HG02642 (cell line): ENCODE results near the gene CCDC30.

Source experiments
- ATAC-seq: cut with Tn5 transposase; IDR thresholded peaks from one replicate; pipeline ENCODE4 v1.9.1; 2021; ENCODE audit warnings: mild to moderate bottlenecking; ENCODE audit not compliant: unreplicated experiment, poor library complexity

The CCDC30 gene

GRCh38 chr1:42462828-42463763 is at the start of gene CCDC30:
TSS of gene CCDC30 (plus strand) at chr1:42463286. CDS start at chr1:42480552, 17,266 bp downstream.
- ATAC-seq: peak; percentile 100

GRCh38 chr1:42414551-42415496 is 48.3 kb upstream of the CCDC30 start:
- no peak for ATAC-seq

- no peak for ATAC-seq
These were observed 45.9 kb upstream of the CCDC30 start for GRCh38 chr1:42417166-42417565.

GRCh38 chr1:42418516-42418915 is 44.6 kb upstream of the CCDC30 start:
- ATAC-seq: no peak

GRCh38 chr1:42419126-42419821 is 43.8 kb upstream of the CCDC30 start:
- no peak for ATAC-seq

- no peak for ATAC-seq
These were observed 43.0 kb upstream of the CCDC30 start for GRCh38 chr1:42420121-42420520.

GRCh38 chr1:42420911-42421585 is 42.0 kb upstream of the CCDC30 start:
- ATAC-seq: no peak

- no peak for ATAC-seq
These were observed 40.3 kb upstream of the CCDC30 start for GRCh38 chr1:42422737-42423136.

GRCh38 chr1:42423681-42424080 is 39.4 kb upstream of the CCDC30 start:
- ATAC-seq: no peak

- no peak for ATAC-seq
These were observed 38.9 kb upstream of the CCDC30 start for GRCh38 chr1:42424201-42424600.

- ATAC-seq: no peak
These were observed 35.8 kb upstream of the CCDC30 start for GRCh38 chr1:42427240-42427639.

- ATAC-seq: no peak
These were observed 33.5 kb upstream of the CCDC30 start for GRCh38 chr1:42429603-42430002.

- no peak for ATAC-seq
These were observed 32.6 kb upstream of the CCDC30 start for GRCh38 chr1:42430286-42431135.

GRCh38 chr1:42431514-42431913 is 31.6 kb upstream of the CCDC30 start:
- no peak for ATAC-seq

- no peak for ATAC-seq
These were observed 30.4 kb upstream of the CCDC30 start for GRCh38 chr1:42432714-42433113.

- ATAC-seq: no peak
These were observed 29.7 kb upstream of the CCDC30 start for GRCh38 chr1:42433369-42433768.

- ATAC-seq: no peak
These were observed 28.7 kb upstream of the CCDC30 start for GRCh38 chr1:42434340-42434739.

GRCh38 chr1:42439940-42440339 is 23.1 kb upstream of the CCDC30 start:
- ATAC-seq: no peak

- no peak for ATAC-seq
These were observed 20.4 kb upstream of the CCDC30 start for GRCh38 chr1:42442662-42443061.
